CD4-positive, alpha-beta T cell treated with Interleukin-12 subunit alpha and Interleukin-12 subunit beta, for 1 hour (primary cell): ENCODE results near the gene DENND1B.
A peak's percentile ranks its signal among the peaks of the same experiment; 100 is the strongest.
"Not testable (repeated sequence)": the region's sequence is repeated elsewhere in the genome, so short reads cannot be mapped to it uniquely, and the experiment has no call there.

Experiments
- DNase-seq: peaks from one replicate; pipeline ENCODE4 v3.0.0-alpha.2; 2020

DENND1B gene

DNA sequence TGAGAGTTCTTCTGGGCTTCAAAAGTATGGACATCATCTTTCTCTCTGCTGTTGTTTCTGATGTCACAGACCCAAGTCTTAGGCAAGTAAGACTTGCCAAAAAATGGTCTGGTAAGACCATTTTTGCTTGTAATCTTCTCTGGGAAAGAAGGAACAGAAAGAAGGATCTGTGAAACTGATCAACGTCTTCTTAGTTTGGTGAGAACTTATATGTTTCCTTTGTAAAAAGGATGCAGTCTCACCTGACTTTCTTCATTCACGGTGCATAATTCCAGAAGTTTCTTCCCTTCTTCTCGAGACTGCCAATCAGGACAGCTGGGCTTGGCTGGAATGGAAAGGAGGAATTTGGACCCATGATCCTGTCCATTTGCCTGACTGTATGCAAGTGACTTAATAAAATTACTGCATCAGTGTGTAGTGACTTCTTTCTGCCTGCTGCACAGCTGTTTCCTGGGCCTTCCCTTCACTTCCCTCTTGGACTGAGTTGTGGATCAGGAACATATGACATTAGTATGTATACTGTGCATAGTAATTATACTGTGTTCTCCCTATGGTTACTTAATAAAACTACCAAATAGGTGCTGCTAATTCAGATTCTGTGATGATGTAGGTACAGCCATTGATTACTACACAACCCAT, 7.6 kb upstream of the DENND1B start:
- DNase-seq: no peak

- DNase-seq: no peak
Measured at GRCh38 chr1:197781968-197782721, 6.9 kb upstream of the DENND1B start.

DNA sequence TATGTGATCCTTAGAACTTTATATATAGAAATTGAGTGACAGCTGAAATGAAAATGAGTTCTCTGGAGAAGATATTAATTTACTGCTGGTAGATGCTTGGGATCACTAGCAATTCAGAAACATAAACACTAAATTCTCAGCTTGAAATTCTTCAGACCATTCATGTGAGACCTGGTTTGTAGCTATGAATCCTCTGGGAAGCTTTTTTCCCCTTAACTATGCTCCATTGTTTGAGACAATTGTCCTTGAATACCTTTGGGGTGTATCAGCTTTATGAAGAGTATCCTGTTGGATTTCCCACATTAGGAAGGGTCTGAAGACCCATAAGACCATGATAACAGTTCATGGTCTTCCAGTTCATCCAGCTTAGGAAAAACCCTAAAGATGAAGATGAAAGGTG, 4.6 kb upstream of the DENND1B start:
- no peak for DNase-seq

DNA sequence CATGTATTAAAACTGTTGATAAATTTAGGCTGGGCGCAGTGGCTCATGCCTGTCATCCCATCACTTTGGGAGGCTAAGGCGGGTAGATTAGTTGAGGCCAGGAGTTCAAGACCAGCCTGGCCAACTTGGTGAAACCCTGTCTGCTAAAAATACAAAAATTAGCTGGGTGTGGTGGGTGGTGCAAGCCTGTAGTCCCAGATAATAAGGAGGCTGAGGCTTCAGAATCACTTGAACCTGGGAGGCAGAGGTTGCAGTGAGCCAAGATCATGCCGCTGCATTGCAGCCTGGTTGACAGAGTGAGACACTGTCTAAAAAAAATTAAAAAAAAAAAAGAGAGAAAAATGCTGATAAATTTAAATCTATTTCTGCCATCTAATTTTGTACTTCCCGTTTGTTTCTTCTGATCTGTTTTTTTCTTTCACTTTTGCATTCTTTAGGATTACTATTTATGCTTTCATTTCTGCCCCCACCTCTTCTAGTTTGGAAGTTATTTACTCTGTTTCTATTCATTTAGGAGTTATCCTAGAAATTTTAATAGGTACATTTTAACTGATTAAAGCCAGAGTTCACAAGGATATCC, 3.2 kb upstream of the DENND1B start:
- DNase-seq: no peak

- DNase-seq: peak; percentile 50
Measured at GRCh38 chr1:197776351-197777105, 1.2 kb upstream of the DENND1B start.

DNA sequence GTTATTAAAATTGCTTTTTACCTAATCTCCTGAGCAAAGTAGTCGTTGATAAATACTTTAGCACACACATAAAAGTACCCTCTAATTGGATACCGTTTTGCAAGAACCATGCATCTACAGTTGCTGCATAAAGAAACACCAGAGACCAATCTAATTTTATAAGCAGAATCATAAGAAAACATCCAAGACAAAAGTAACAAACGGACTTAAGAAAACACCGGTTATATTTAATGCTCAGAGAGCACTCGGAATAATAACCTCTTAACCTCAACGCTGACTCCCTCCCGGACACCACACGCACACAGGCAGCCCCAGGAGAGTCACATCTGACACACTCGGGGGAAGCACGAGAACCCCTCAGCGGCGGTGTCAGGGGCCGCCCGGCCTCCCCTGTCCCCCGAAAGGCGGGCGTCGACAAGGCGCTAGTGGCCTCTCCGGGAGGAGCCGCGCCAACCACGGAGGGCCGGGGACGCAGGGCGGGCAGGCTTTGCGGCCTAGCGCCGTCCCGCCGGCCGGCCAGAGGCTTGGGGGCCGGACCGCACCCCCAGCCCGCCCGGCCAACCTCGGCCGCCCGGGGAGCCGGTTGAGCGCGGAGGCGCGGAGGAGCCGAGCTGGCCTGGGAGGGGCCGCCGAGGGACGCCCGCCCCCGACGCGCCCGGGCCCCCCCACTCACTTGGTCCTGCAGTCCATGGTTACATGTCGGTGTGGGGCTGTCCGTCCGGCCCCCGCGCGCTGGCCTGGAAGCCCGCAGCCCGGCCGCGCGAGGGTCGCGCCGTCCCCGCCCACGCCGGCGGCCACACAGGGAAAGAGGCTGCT, 606 bp downstream of the DENND1B start:
- DNase-seq: peak; percentile 53

DNA sequence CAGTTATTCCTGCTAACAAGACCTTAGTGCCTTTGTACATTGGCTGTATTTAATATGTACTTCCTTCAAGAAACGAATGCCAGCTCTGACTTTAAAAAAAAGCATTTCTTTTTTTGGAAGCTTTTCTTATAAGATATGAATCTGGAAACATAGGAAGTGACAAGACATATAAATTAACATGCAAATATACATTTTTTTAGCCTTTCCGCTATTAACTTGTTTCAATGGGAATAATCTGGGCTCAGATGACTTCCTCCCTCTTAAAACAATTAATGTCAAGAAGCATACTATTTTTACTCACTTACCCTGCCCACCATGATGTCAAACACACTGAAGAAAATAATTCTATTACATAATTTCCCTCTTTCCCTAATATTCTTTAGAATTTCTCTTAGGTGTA, 1.4 kb downstream of the DENND1B start:
- no peak for DNase-seq

DNA sequence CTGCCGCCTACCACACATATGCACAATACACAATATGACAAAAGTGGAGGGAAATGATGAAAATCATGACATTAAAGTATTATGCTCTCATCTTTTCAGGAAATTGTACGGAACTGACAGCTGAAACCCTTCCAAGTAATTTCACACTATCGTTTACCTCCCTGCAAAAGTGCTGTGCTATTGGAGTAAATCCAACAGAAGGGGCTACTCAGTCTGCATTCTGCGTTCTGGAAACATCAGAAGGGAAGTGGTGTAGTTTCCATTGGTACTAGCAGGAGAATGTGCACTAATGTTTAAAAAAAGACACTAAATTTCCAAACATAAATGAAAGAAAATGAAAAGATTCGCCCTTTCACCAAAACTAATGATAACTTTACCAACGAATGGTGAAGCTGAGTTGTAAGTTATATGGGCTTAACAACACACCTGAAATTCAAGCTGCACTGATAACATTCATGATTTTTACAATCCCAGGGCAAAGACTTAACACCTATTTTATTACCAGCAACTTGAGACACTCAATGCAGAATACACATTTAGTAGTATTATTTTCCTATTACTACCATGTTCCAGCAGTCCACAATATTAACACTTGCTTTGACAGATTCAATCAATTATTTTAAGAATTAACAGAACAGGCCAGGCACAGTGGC, 3.2 kb downstream of the DENND1B start:
- DNase-seq: no peak

- no peak for DNase-seq
Measured at GRCh38 chr1:197771386-197771785, 3.9 kb downstream of the DENND1B start.

DNA sequence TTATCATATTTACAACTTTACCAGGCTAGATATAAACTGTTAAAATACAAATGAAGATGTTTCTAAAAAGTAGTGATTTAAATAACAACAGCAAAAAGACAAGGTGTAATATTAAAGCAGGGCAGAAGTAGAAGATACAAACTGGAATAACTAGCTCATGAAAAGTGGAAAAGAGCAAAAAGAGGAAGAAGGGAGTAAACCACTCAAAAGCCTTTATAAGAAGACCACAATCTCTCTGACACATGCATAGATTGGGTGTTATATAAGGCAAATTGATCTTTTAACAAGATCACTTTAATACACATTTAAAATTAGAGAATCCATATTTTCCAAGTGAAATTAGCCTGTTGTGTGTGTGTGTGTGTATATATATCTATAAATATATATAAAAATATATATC, 5.0 kb downstream of the DENND1B start:
- DNase-seq: no peak

- no peak for DNase-seq
Measured at GRCh38 chr1:197769287-197769686, 6.0 kb downstream of the DENND1B start.

DNA sequence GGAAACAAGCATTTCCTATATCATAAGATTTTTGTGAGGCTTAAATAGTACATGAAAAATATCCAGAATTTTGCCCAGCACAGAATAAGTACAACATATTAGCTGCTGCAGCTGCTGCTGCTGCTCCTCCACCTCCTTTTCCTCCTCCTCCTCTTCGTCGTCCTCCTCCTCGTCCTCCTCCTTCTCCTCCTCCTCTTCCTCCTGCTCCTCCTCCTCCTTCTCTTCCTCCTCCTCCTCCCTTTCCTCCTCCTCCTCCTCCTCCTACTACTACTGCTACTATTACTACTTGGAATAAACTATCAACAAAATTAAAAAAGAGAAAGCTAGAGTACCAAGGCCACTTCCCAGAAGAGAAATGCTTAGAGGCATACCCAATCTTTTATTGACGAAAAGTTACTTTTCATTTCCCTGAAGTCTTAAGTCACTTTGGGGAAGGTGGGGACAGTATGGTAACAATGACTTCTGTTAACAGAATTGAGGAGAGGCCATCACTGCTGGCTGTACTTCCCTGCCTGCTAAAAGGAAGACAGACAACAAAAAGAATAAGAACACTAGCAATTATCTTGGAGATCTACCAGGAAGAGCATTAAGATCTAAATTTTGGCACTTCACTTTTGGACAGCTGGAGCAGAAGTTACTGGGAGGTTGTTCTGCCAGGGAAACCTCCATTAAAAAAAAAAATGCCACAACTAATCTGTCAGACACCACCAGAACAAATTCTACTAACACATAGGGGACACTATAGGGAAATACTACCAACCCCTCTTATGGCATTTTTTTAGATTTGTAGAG, 7.1 kb downstream of the DENND1B start:
- DNase-seq: no peak

- no peak for DNase-seq
Measured at GRCh38 chr1:197763769-197764168, 11.5 kb downstream of the DENND1B start.

DNA sequence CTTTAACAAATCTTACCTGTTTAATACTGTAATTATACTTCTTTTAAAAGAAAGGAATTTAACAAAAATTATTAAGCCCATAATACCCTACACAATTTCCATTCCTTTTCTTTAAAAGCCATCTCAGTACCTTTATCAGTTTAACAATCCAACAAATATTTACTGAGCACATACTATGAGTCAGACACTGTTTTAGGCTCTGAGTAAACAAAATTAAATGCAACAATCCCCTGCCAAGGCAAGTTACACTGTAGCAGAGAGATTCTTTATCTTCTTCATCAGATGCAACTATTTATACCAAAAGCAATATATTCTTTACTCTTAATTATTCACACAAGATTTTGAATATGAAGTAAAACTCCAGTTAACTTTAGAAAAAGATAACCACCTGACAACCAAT, 12.0 kb downstream of the DENND1B start:
- DNase-seq: no peak

DNA sequence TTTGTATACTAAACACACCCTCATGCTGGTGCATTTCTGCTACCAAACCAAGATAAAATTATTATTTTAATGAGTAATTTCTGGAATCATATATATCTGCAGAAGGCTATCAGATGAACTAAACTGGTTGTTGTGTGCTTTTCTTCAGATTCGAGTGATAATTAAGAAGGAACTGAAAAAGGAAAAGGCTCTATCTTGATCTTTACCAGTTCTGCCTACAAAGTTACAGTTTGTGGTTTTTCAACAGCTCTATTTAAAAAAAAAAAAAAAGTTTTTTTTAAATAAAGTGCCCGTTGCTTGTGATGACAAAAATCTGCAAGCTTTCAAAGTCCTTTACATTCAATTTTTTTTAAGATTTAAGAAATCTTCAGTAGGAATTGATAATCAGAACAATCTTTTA, 13.6 kb downstream of the DENND1B start:
- DNase-seq: no peak

DNA sequence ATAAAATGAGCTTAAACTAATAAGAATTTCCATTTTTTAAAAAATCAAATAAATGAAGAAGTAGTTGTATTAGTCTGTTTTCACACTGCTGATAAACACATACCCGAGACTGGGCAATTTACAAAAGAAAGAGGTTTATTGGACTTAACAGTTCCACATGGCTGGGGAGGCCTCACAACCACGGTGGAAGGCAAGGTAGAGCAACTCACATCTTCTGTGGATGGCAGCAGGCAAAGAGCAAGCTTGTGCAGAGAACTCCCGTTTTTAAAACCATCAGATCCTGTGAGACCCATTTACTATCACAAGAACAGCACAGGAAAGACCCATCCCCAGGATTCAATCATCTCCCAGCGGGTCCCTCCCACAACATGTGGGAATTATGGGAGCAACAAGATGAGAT, 19.7 kb downstream of the DENND1B start:
- not testable (repeated sequence) for DNase-seq

GRCh38 chr1:197752652-197753164, 22.6 kb downstream of the DENND1B start:
- not testable (repeated sequence) for DNase-seq

GRCh38 chr1:197750366-197750765, 24.9 kb downstream of the DENND1B start:
- no peak for DNase-seq

DNA sequence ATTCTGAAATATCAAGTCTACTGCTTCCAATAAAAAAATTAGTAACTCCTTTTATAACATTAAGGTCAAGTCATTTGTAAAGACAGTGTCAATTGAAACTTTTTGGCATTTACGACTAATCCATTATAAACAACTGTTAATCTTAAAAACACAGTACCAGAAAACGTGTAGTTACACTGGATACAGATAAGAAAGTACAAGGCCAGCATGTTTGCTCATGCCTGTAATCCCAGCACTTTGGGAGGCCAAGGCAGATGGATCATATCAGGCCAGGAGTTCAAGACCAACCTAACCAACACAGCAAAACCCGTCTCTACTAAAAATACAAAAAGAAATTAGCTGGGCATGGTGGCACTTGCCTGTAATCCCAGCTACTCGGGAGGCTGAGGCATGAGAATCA, 29.4 kb downstream of the DENND1B start:
- DNase-seq: no peak

GRCh38 chr1:197744979-197745378, 30.3 kb downstream of the DENND1B start:
- DNase-seq: no peak

DNA sequence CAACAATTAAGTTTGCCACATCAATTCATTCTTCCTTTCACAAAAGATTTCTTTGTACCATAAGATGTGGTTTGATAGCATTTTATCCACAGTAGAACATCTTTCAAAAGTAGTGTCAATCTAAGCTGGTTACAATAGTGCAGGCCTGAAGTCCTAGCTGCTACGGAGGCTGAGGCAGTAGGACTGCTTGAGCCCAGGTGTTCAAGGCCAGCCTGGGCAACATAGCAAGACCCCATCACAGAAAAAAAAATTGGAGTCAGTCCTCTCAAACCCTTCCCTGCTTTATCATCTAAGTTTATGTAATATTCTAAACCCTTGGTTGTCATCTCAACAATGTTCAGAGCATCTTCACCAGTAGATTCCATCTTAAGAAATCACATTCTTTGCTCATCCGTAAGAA, 31.7 kb downstream of the DENND1B start:
- DNase-seq: no peak
